Mesodermal cell (in vitro differentiated cells): ENCODE results near the gene SCARB1.

Experiments
- H3K27ac ChIP-seq: 2 replicates; pipeline ENCODE4 v1.7.0; 2013; ENCODE audit warnings: mild to moderate bottlenecking, low read depth, low read length, moderate library complexity; ENCODE audit not compliant: severe bottlenecking
- H3K36me3 ChIP-seq: 2 replicates; pipeline ENCODE4 v1.7.1; 2013; ENCODE audit warnings: mild to moderate bottlenecking, low read length, moderate library complexity; ENCODE audit not compliant: control insufficient read depth, insufficient read depth
- H3K4me1 ChIP-seq: one replicate; pipeline ENCODE4 v1.7.1; 2013; ENCODE audit warnings: mild to moderate bottlenecking, low read length; ENCODE audit not compliant: insufficient read depth, control insufficient read depth, poor library complexity, severe bottlenecking
- H3K4me3 ChIP-seq: 2 replicates; pipeline ENCODE4 v1.7.0; 2013; ENCODE audit warnings: low read length, control low read depth, mild to moderate bottlenecking; ENCODE audit not compliant: insufficient read depth, poor library complexity, severe bottlenecking; ENCODE audit errors: extremely low read depth
- H3K9me3 ChIP-seq: 2 replicates; pipeline ENCODE4 v1.7.1; 2013; ENCODE audit warnings: mild to moderate bottlenecking, low read length, moderate library complexity; ENCODE audit not compliant: control insufficient read depth
- WGBS, 2 experiments: methylation state at CpG; one replicate each; pipeline ENCODE4 v1.1.5; 2013; ENCODE audit warnings: missing lambda C conversion rate in 2 of 2; ENCODE audit not compliant: insufficient coverage in 2 of 2; 5-methylcytosine and 5-hydroxymethylcytosine counted together

The SCARB1 gene

GRCh38 chr12:124805050-124805449 lies 58.6 kb downstream of the SCARB1 start:
- H3K4me3 ChIP-seq: no peak overlapping the region
- no peaks in the 10 kb centered on the region for H3K4me1 ChIP-seq
- peaks cover 29% of the 10 kb centered on the region for H3K36me3 ChIP-seq
- WGBS, 2 experiments: 94% methylated on average over 2 to 3 of the region's 3 CpGs
- H3K9me3 ChIP-seq: no peaks in the 10 kb centered on the region
- no peak overlapping the region for H3K27ac ChIP-seq

- WGBS, 2 experiments: 95% methylated on average over 9 of the region's 9 CpGs
- no peaks in the 10 kb centered on the region for H3K9me3 ChIP-seq
- H3K4me3 ChIP-seq: no peak overlapping the region
- no peak overlapping the region for H3K27ac ChIP-seq
- no peaks in the 10 kb centered on the region for H3K4me1 ChIP-seq
- H3K36me3 ChIP-seq: peaks cover 29% of the 10 kb centered on the region
Measured at GRCh38 chr12:124804011-124804621, 59.5 kb downstream of the SCARB1 start.

GRCh38 chr12:124802361-124802760 lies 61.3 kb downstream of the SCARB1 start:
- Histone ChIP-seq H3K4me1 (no peaks in the 10 kb centered on the region), H3K9me3 (no peaks in the 10 kb centered on the region), H3K27ac (no peak overlapping the region), H3K36me3 (peaks cover 32% of the 10 kb centered on the region), H3K4me3 (no peak overlapping the region)
- 95 to 98% methylated on average over 14 of the region's 14 CpGs for WGBS, 2 experiments

DNA sequence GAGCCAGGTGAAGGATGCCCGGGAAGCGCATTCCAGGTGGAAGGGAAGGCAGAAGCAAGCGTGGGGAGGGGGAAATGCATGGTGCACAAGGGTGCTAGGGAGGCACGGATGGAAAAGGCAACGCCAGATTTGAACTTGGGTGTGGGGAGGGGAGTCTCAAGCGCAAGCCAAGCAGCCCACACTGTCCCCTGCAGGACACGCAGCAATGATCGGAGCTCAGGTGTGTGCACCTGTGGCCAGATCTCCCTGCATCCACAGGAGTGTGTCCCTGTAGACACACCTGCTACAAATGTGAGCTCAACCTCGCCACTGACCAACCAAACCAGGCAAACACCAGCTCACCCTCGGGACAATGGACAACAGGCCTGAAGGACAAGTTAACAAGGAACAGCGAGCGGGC lies 63.2 kb downstream of the SCARB1 start:
- no peaks in the 10 kb centered on the region for H3K9me3 ChIP-seq
- H3K4me3 ChIP-seq: no peak overlapping the region
- no peaks in the 10 kb centered on the region for H3K4me1 ChIP-seq
- WGBS, 2 experiments: 88 to 91% methylated on average over 10 to 12 of the region's 12 CpGs
- H3K27ac ChIP-seq: no peak overlapping the region
- H3K36me3 ChIP-seq: peaks cover 22% of the 10 kb centered on the region

DNA sequence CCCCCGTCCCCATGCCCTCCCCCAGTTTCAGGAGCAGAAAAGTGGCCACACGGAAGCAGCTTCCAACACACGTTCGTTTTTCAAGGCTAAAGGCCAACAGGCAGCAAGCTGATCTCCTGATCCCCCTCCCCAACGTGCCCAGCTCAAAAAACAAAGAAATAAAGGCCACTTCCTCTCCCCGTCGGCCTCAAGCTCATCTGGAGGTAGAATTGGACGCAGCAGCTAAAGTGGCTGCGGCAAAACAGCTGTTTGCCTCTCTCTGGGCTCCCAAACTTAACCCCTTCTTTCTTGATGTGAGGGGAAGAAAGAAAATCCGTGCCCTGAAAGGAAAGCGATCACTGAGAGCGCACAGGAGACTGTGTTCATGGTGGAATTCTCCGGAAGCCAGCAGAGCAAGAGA lies 66.3 kb downstream of the SCARB1 start:
- Histone ChIP-seq H3K36me3 (peaks cover 23% of the 10 kb centered on the region), H3K27ac (peak overlapping the region; percentile 75), H3K4me1 (peaks cover 6% of the 10 kb centered on the region), H3K4me3 (no peak overlapping the region), H3K9me3 (no peaks in the 10 kb centered on the region)
- 41 to 52% methylated on average over 5 to 10 of the region's 13 CpGs for WGBS, 2 experiments

DNA sequence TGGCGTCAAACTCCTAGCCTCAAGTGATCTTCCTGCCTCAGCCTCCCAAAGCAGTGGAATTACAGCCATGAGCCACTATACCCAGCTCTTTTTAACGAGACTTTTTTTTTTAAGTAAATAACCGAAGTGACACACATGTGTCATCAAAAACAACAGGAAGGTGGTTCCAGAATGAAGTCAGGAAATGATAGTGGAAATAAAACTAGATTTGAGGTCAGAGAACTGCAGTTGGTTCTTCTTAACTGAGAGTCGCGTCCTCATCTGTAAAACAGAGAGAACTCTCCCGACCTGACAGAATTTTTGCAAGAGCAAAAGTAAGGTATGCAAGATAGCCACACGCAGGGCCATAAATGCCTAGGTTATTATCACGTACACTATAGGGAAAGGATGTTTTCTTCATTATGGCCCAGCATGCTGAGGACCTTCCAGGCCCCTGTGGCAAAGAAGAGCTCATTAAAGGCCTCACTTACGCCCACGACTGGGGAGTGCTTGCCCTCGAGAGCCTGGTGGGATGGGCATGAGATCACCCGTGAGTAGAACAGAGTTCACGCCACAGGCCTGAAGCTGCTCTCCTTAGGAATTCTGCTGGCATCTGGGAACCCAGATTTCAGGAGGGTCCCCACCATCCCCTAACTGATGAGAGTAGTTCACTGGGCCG lies 67.2 kb downstream of the SCARB1 start:
- H3K4me3 ChIP-seq: no peak overlapping the region
- WGBS, 2 experiments: 90 to 94% methylated on average over 12 to 14 of the region's 14 CpGs
- H3K27ac ChIP-seq: no peak overlapping the region
- peaks cover 21% of the 10 kb centered on the region for H3K36me3 ChIP-seq
- H3K9me3 ChIP-seq: no peaks in the 10 kb centered on the region
- H3K4me1 ChIP-seq: peaks cover 6% of the 10 kb centered on the region

GRCh38 chr12:124795081-124795948 lies 68.3 kb downstream of the SCARB1 start:
- Histone ChIP-seq H3K4me3 (no peak overlapping the region), H3K9me3 (no peaks in the 10 kb centered on the region), H3K27ac (no peak overlapping the region), H3K4me1 (peaks cover 6% of the 10 kb centered on the region), H3K36me3 (peaks cover 21% of the 10 kb centered on the region)
- 93 to 95% methylated on average over 5 to 6 of the region's 6 CpGs for WGBS, 2 experiments

- H3K4me1 ChIP-seq: peaks cover 6% of the 10 kb centered on the region
- WGBS, 2 experiments: 89 to 93% methylated on average over 6 to 7 of the region's 15 CpGs
- no peak overlapping the region for H3K4me3 ChIP-seq
- no peaks in the 10 kb centered on the region for H3K9me3 ChIP-seq
- no peak overlapping the region for H3K27ac ChIP-seq
- H3K36me3 ChIP-seq: peaks cover 21% of the 10 kb centered on the region
Measured at GRCh38 chr12:124792961-124793441, 70.7 kb downstream of the SCARB1 start.

- Histone ChIP-seq H3K4me3 (no peak overlapping the region), H3K27ac (no peak overlapping the region), H3K9me3 (no peaks in the 10 kb centered on the region), H3K36me3 (peaks cover 21% of the 10 kb centered on the region), H3K4me1 (peaks cover 6% of the 10 kb centered on the region)
- WGBS, 2 experiments: 91 to 92% methylated on average over 12 to 13 of the region's 13 CpGs
Measured at GRCh38 chr12:124792156-124792555, 71.5 kb downstream of the SCARB1 start.

GRCh38 chr12:124790650-124791400 lies 72.8 kb downstream of the SCARB1 start:
- peaks cover 6% of the 10 kb centered on the region for H3K4me1 ChIP-seq
- no peak overlapping the region for H3K4me3 ChIP-seq
- no peak overlapping the region for H3K27ac ChIP-seq
- H3K9me3 ChIP-seq: no peaks in the 10 kb centered on the region
- 94 to 96% methylated on average over 15 to 21 of the region's 21 CpGs for WGBS, 2 experiments
- peaks cover 28% of the 10 kb centered on the region for H3K36me3 ChIP-seq
